HEK293 (cell line): ENCODE results near the gene ABCF2.

Experiments
- CTCF ChIA-PET: fragments of 350-600 bp; formaldehyde crosslinking; extraction: SDS; loops from one replicate; lab custom pipeline; 2021; ENCODE audit warnings: antibody characterized with exemption; lab: Yijun Ruan, JAX
- POLR2A ChIA-PET: fragments of 300-600 bp; formaldehyde crosslinking; extraction: SDS; loops from one replicate; lab custom pipeline; 2020; ENCODE audit warnings: antibody characterized with exemption, inconsistent platforms; lab: Yijun Ruan, JAX
- H3K27ac ChIP-seq: fragments of 200-500 bp; sonication (Bioruptor generic); 2 replicates; pipeline ENCODE4 v1.5.1; 2014; ENCODE audit warnings: low read depth, low read length, control low read depth, inconsistent platforms; ENCODE audit errors: extremely low read depth
- H3K36me3 ChIP-seq, 2 experiments: fragments of 200-500 bp in 1 of 2; sonication (Bioruptor generic) in 1 of 2; 1 replicate in 1 of 2; 2 replicates in 1 of 2; pipeline ENCODE4 v1.5.1; 2014 to 2017; ENCODE audit warnings: inconsistent platforms in 2 of 2, low read length in 2 of 2; ENCODE audit not compliant: control insufficient read depth in 2 of 2, insufficient read depth in 1 of 2
- H3K4me1 ChIP-seq: fragments of 200-500 bp; sonication (Bioruptor generic); 2 replicates; pipeline ENCODE4 v1.5.1; 2014; ENCODE audit warnings: mild to moderate bottlenecking, low read length, inconsistent platforms; ENCODE audit not compliant: control insufficient read depth, insufficient read depth
- H3K4me3 ChIP-seq: 2 replicates; pipeline ENCODE4 v1.5.1; 2011; ENCODE audit warnings: low read depth, mild to moderate bottlenecking, control low read depth, low read length, moderate library complexity
- H3K9me3 ChIP-seq: fragments of 200-500 bp; sonication (Bioruptor generic); 2 replicates; pipeline ENCODE4 v1.5.1; 2014; ENCODE audit warnings: low read depth, low read length, inconsistent platforms; ENCODE audit not compliant: control insufficient read depth, insufficient read depth
- HOXA7 ChIP-seq: sonication (generic); formaldehyde crosslinking; IDR thresholded peaks from 2 replicates; pipeline ENCODE4 v1.8.1; 2022; ENCODE audit warnings: missing genetic modification reagents, borderline replicate concordance
- KLF10 ChIP-seq: fragments of 450-650 bp; IDR thresholded peaks from 2 replicates; pipeline ENCODE4 v1.5.1; 2018; ENCODE audit warnings: missing biosample characterization, mild to moderate bottlenecking, missing genetic modification characterization
- KLF9 ChIP-seq: fragments of 450-650 bp; formaldehyde crosslinking; IDR thresholded peaks from 2 replicates; pipeline ENCODE4 v1.5.1; 2016; ENCODE audit warnings: missing biosample characterization, missing genetic modification characterization, low read depth
- PATZ1 ChIP-seq: fragments of 450-650 bp; formaldehyde crosslinking; IDR thresholded peaks from 2 replicates; pipeline ENCODE4 v1.5.1; 2016; ENCODE audit warnings: missing biosample characterization, missing genetic modification characterization
- PRDM1 ChIP-seq: fragments of 450-650 bp; formaldehyde crosslinking; IDR thresholded peaks from 2 replicates; pipeline ENCODE4; 2016; ENCODE audit warnings: missing biosample characterization, missing genetic modification characterization
- TCF7L2 ChIP-seq: IDR thresholded peaks from 2 replicates; pipeline ENCODE4 v1.6.1; 2011; ENCODE audit warnings: low read depth, mild to moderate bottlenecking, inconsistent platforms, low read length, moderate library complexity, borderline replicate concordance
- ZBTB1 ChIP-seq: fragments of 450-650 bp; formaldehyde crosslinking; IDR thresholded peaks from 2 replicates; pipeline ENCODE4 v1.5.1; 2016; ENCODE audit warnings: missing biosample characterization, missing genetic modification characterization
- ZBTB17 ChIP-seq: fragments of 450-650 bp; formaldehyde crosslinking; IDR thresholded peaks from 2 replicates; pipeline ENCODE4 v1.5.1; 2016; ENCODE audit warnings: missing biosample characterization, missing genetic modification characterization
- ZBTB8A ChIP-seq: fragments of 450-650 bp; formaldehyde crosslinking; IDR thresholded peaks from 2 replicates; pipeline ENCODE4 v1.5.1; 2016; ENCODE audit warnings: missing biosample characterization, missing genetic modification characterization
- ZNF112 ChIP-seq: fragments of 450-650 bp; formaldehyde crosslinking; IDR thresholded peaks from 2 replicates; pipeline ENCODE4 v1.5.0; 2017; ENCODE audit warnings: missing biosample characterization, missing genetic modification characterization
- ZNF16 ChIP-seq: fragments of 450-650 bp; formaldehyde crosslinking; IDR thresholded peaks from 2 replicates; pipeline ENCODE4 v1.5.1; 2016; ENCODE audit warnings: low read depth, missing biosample characterization, missing genetic modification characterization
- ZNF18 ChIP-seq: fragments of 450-650 bp; formaldehyde crosslinking; IDR thresholded peaks from 2 replicates; pipeline ENCODE4 v1.5.1; 2016; ENCODE audit warnings: missing biosample characterization, missing genetic modification characterization
- ZNF202 ChIP-seq: fragments of 450-650 bp; formaldehyde crosslinking; IDR thresholded peaks from 2 replicates; pipeline ENCODE4 v1.5.1; 2016; ENCODE audit warnings: missing biosample characterization, missing genetic modification characterization, borderline replicate concordance
- ZNF211 ChIP-seq: fragments of 450-650 bp; formaldehyde crosslinking; IDR thresholded peaks from 2 replicates; pipeline ENCODE4 v1.5.1; 2016; ENCODE audit warnings: low read depth, missing biosample characterization, missing genetic modification characterization
- ZNF280C ChIP-seq: fragments of 450-650 bp; formaldehyde crosslinking; IDR thresholded peaks from 2 replicates; pipeline ENCODE4 v1.5.1; 2016; ENCODE audit warnings: missing biosample characterization, missing genetic modification characterization
- ZNF280D ChIP-seq: fragments of 450-650 bp; formaldehyde crosslinking; IDR thresholded peaks from 2 replicates; pipeline ENCODE4 v1.5.1; 2016; ENCODE audit warnings: missing biosample characterization, missing genetic modification characterization
- ZNF324 ChIP-seq: fragments of 450-650 bp; formaldehyde crosslinking; IDR thresholded peaks from 2 replicates; pipeline ENCODE4 v1.5.1; 2016; ENCODE audit warnings: missing biosample characterization, missing genetic modification characterization
- ZNF416 ChIP-seq: fragments of 450-650 bp; formaldehyde crosslinking; IDR thresholded peaks from 2 replicates; pipeline ENCODE4 v1.5.1; 2016; ENCODE audit warnings: missing biosample characterization, missing genetic modification characterization
- ZNF449 ChIP-seq: fragments of 450-650 bp; formaldehyde crosslinking; IDR thresholded peaks from 2 replicates; pipeline ENCODE4 v1.5.1; 2017; ENCODE audit warnings: missing biosample characterization, mild to moderate bottlenecking, missing genetic modification characterization, moderate library complexity
- ZNF548 ChIP-seq: fragments of 450-650 bp; formaldehyde crosslinking; IDR thresholded peaks from 2 replicates; pipeline ENCODE4 v1.5.1; 2016; ENCODE audit warnings: missing biosample characterization, missing genetic modification characterization
- ZNF707 ChIP-seq: fragments of 450-650 bp; formaldehyde crosslinking; IDR thresholded peaks from 2 replicates; pipeline ENCODE4 v1.5.1; 2016; ENCODE audit warnings: missing biosample characterization, missing genetic modification characterization
- ZNF747 ChIP-seq: fragments of 450-650 bp; formaldehyde crosslinking; IDR thresholded peaks from 2 replicates; pipeline ENCODE4 v1.5.1; 2016; ENCODE audit warnings: missing biosample characterization, missing genetic modification characterization

ABCF2 gene

GRCh38 chr7:151175793-151176311 lies 51.2 kb downstream of the ABCF2 start:
- Histone ChIP-seq H3K36me3 (no peaks in the 10 kb centered on the region), H3K27ac (no peak overlapping the region), H3K4me3 (no peak overlapping the region), H3K9me3 (no peaks in the 10 kb centered on the region), H3K4me1 (no peaks in the 10 kb centered on the region)
- ChIA-PET POLR2A (no interaction called here), CTCF (interaction anchor here (0.6 to 3.2 kb wide), 7 partner anchors 10 to 187 kb away, joined by 3 to 15 read pairs (median 4); partner anchors contain the start of gene ABCF2)
- TF ChIP-seq ZNF747 (tag by site-specific recombination): no peak
- TF ChIP-seq ZBTB17 (tag by site-specific recombination): no peak
- no peak for TF ChIP-seq ZNF548 (tag by site-specific recombination)
- no peak for TF ChIP-seq ZNF112
- TF ChIP-seq KLF9 (tag by site-specific recombination): no peak

- Histone ChIP-seq H3K36me3 (no peaks in the 10 kb centered on the region), H3K27ac (no peak overlapping the region), H3K4me3 (no peak overlapping the region), H3K4me1 (no peaks in the 10 kb centered on the region), H3K9me3 (no peaks in the 10 kb centered on the region)
- ChIA-PET POLR2A (no interaction called here), CTCF (interaction anchor here (0.6 to 3.2 kb wide), 10 partner anchors 9 to 187 kb away, joined by 3 to 15 read pairs (median 3); partner anchors contain the start of gene ABCF2)
- no peak for TF ChIP-seq TCF7L2
- TF ChIP-seq ZNF211 (tag by site-specific recombination): no peak
- TF ChIP-seq ZNF16: no peak
- TF ChIP-seq ZNF18 (tag by site-specific recombination): no peak
- TF ChIP-seq HOXA7 (CRISPR knock-in tag): no peak
- no peak for TF ChIP-seq ZNF707 (tag by site-specific recombination)
- TF ChIP-seq ZNF202: no peak
- TF ChIP-seq PRDM1 (tag by site-specific recombination): no peak
- no peak for TF ChIP-seq ZBTB8A (tag by site-specific recombination)
- TF ChIP-seq ZNF280D (tag by site-specific recombination): no peak
- TF ChIP-seq KLF10 (tag by site-specific recombination): no peak
- TF ChIP-seq ZNF280C (tag by site-specific recombination): no peak
- no peak for TF ChIP-seq ZBTB1 (tag by site-specific recombination)
- TF ChIP-seq ZNF449 (tag by site-specific recombination): no peak
- no peak for TF ChIP-seq PATZ1 (tag by site-specific recombination)
- TF ChIP-seq ZNF416: no peak
- no peak for TF ChIP-seq ZNF324 (tag by site-specific recombination)
These were observed 51.8 kb downstream of the ABCF2 start for GRCh38 chr7:151175047-151175792.
